ENCODE measurements around the gene ETV5. TPM values are rescaled to one million over a fixed set of nuclear protein-coding genes. Genes with fewer than 3 reads are reported as not detected.

The ETV5 gene
- total RNA-seq, 1 experiment from 2014 or later: 65.7 TPM

DNA sequence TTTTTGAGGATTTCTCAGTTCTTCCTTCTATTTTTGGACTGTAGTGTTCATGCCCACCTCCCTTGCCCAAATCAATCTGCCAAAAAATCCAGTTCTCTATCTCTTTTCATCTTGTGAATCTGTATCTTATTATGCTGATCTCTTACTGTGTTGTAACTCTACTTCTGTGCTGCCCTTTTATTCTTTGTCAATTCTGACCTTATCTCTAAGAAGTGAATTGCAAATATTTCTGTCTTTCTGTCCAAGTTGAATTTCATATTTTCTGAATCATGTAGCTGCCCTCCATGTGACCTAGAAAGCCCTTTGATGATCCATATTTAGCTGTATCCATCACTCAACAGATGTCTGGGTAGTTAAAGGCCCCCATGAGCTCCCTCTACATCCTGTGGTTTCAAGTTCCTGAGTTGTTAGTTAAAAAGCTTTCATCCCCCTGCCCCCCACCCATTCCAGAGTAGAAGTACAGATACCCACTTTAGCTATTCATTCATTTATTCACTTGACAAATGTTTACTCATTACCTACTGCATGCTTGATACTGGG is 33.6 kb upstream of the ETV5 start:
- Histone ChIP-seq H3K27me3 (ENCODE audit: insufficient read depth, low read depth) (no peaks in the 10 kb centered on the region), H3K9me2 (ENCODE audit: insufficient read depth) (no peaks in the 10 kb centered on the region), H3K4me3 (no peak overlapping the region), H2AFZ (no peak overlapping the region), H3K79me2 (ENCODE audit: low read depth) (no peaks in the 10 kb centered on the region), H3K36me3 (ENCODE audit: low read depth) (no peaks in the 10 kb centered on the region), H4K20me1 (ENCODE audit: insufficient read depth) (no peaks in the 10 kb centered on the region), H3K4me2 (no peak overlapping the region), H3K27ac (no peak overlapping the region), H3K9me3 (ENCODE audit: insufficient read depth, low read depth) (no peaks in the 10 kb centered on the region), H3K4me1 (replicated peaks; ENCODE audit: insufficient read depth) (no peaks in the 10 kb centered on the region), H3F3A (ENCODE audit: insufficient read depth, low read depth) (no peaks in the 10 kb centered on the region)
- ChIA-PET POLR2A (ENCODE audit: unreplicated experiment) (interaction anchor here (0.6 kb wide), 3 partner anchors 10 to 85 kb away, joined by 3 to 5 read pairs (median 4); no protein-coding TSS in a partner anchor), CTCF (no interaction called here)
- no peak for DNase-seq
- intact Hi-C loops (cut with micrococcal nuclease; ENCODE audit: unreplicated experiment): no loop called here
- TF ChIP-seq CTCF (conservative IDR thresholded peaks at IDR 0.05) (no peak), EZH2 (IDR thresholded peaks at IDR 0.05; ENCODE audit: low read depth) (no peak)
- BruUV-seq (replicated peaks): no TSS peak

- H3K9me3 ChIP-seq (ENCODE audit: insufficient read depth, low read depth): no peaks in the 10 kb centered on the region
These were observed 32.9 kb upstream of the ETV5 start for GRCh38 chr3:186141790-186142189.

DNA sequence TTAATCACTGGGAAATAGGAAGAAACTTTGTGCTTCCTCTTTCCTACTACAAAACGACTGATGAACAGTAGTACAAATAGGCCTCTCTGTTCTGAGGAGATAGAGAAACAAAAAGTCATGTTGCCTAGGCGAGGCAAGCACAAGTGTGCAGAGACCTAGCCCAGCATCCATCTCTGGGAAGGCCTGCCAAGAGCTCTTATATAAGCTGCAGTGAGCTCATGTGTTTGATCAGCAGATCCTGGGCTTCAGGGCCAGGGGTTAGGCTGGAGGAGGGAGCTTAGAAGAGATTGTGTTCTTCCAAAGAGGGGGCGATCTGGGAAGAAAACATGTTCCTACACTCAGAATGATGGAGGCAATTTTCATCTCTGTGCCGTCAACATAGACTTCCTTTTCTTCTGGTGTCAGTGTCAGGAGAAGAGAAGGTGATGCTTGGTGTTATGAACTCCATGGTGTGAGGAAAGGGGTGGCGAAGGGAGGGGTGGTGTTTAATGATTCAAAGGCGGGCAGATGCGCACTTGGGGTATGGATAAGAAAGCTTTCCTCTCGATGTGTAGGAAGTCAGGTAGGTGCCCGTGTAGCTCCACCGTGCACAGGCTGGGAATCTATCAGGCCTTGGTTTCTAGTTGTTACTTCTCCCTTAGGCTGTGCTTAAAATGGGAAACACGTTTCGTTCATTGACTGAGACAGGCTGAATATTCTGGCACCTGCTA is 29.5 kb upstream of the ETV5 start:
- Histone ChIP-seq H3K9me2 (ENCODE audit: insufficient read depth) (no peaks in the 10 kb centered on the region; the same call in 1 of the 2 replicates), H2AFZ (no peak overlapping the region), H3K9me3 (ENCODE audit: insufficient read depth, low read depth) (no peaks in the 10 kb centered on the region), H4K20me1 (ENCODE audit: insufficient read depth) (no peaks in the 10 kb centered on the region), H3K79me2 (ENCODE audit: low read depth) (no peaks in the 10 kb centered on the region), H3F3A (ENCODE audit: insufficient read depth, low read depth) (no peaks in the 10 kb centered on the region), H3K36me3 (ENCODE audit: low read depth) (no peaks in the 10 kb centered on the region), H3K4me3 (no peak overlapping the region), H3K4me1 (replicated peaks; ENCODE audit: insufficient read depth) (no peaks in the 10 kb centered on the region), H3K27me3 (ENCODE audit: insufficient read depth, low read depth) (no peaks in the 10 kb centered on the region), H3K4me2 (no peak overlapping the region), H3K27ac (no peak overlapping the region)
- intact Hi-C loops (cut with micrococcal nuclease; ENCODE audit: unreplicated experiment): no loop called here
- no peak for DNase-seq
- POLR2A ChIA-PET (ENCODE audit: unreplicated experiment): interaction anchor here (0.6 to 0.7 kb wide), 3 partner anchors 86 to 1956 kb away, joined by 6 to 16 read pairs (median 12); no protein-coding TSS in a partner anchor
- CTCF ChIA-PET: interaction anchor here (0.6 kb wide), 1 partner anchor 179 kb away, joined by 4 read pairs; no protein-coding TSS in a partner anchor
- TF ChIP-seq CTCF (conservative IDR thresholded peaks at IDR 0.05): no peak
- no TSS peak for BruUV-seq (replicated peaks)

More at GRCh38 chr3:186141790-186142189, 32.9 kb upstream of the ETV5 start:
- Histone ChIP-seq H3K4me1 (replicated peaks; ENCODE audit: insufficient read depth) (no peaks in the 10 kb centered on the region), H3K4me2 (no peak overlapping the region), H3K36me3 (ENCODE audit: low read depth) (no peaks in the 10 kb centered on the region), H3K9me2 (ENCODE audit: insufficient read depth) (no peaks in the 10 kb centered on the region), H3K79me2 (ENCODE audit: low read depth) (no peaks in the 10 kb centered on the region), H4K20me1 (ENCODE audit: insufficient read depth) (no peaks in the 10 kb centered on the region), H2AFZ (no peak overlapping the region), H3K27ac (no peak overlapping the region), H3K4me3 (no peak overlapping the region), H3K27me3 (ENCODE audit: insufficient read depth, low read depth) (no peaks in the 10 kb centered on the region), H3F3A (ENCODE audit: insufficient read depth, low read depth) (no peaks in the 10 kb centered on the region)
- no peak for DNase-seq
- TF ChIP-seq EZH2 (IDR thresholded peaks at IDR 0.05; ENCODE audit: low read depth) (no peak), CTCF (conservative IDR thresholded peaks at IDR 0.05) (no peak)
- intact Hi-C loops (cut with micrococcal nuclease; ENCODE audit: unreplicated experiment): no loop called here
- ChIA-PET POLR2A (ENCODE audit: unreplicated experiment) (interaction anchor here (0.6 kb wide), 1 partner anchor 84 kb away, joined by 3 read pairs; no protein-coding TSS in a partner anchor), CTCF (no interaction called here)
- no TSS peak for BruUV-seq (replicated peaks)
